ENCODE measurements around the gene OR52H1. TPM values are rescaled to one million over a fixed set of nuclear protein-coding genes. Genes with fewer than 3 reads are reported as not detected.

Gene OR52H1
- total and polyA plus RNA-seq, 2 of the 8 experiments (the other 6 are each of a cell fraction or from before 2014, with no cell fraction given): 0.09 TPM; not detected in 1

DNA sequence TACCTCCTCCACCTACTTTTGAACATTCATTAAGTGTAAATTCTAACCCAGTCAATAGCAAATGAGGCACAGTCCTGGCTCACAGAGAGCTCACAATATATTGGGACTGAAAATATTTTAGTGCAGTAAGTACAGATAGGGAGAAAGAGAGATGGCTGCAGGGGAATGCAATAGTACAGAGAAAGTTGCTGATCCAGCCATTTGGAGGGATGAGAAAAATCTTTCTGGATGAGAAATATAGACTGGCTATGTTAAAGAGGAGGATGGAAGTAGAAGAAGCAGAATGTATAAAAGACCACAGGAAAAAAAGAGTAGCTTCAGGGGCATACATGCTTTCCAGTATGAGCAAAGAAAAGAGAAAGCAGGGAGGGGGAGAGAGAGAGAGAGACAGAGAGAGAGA lies 28.8 kb upstream of the OR52H1 start:
- no peak overlapping the region for H2BK5ac ChIP-seq (ENCODE audit: low read depth, low read length)
- no peak overlapping the region for H2BK20ac ChIP-seq (ENCODE audit: low read length)
- H3K56ac ChIP-seq (replicated peaks; ENCODE audit: insufficient read length, low read depth, low read length): no peak overlapping the region
- no peak overlapping the region for H3K23ac ChIP-seq (ENCODE audit: insufficient read length)
- FAIRE-seq (no peak), DNase-seq (ENCODE audit: low read depth in 1 of 2, low spot score in 2 of 2) (no peak)
- H2BK15ac ChIP-seq (ENCODE audit: low read length): no peak overlapping the region
- no peaks in the 10 kb centered on the region for H3K27me3 ChIP-seq (replicated peaks in 1 of 4; ENCODE audit: control insufficient read depth in 3 of 4, extremely low read depth in 1 of 4, insufficient read depth in 3 of 4, low read length in 3 of 4)
- POLR2A ChIA-PET (ENCODE audit: partially characterized antibody): no interaction called here
- H3K36me3 ChIP-seq (ENCODE audit: control insufficient read depth in 2 of 4, insufficient read depth in 4 of 4, low read length in 3 of 4): no peaks in the 10 kb centered on the region
- no peak overlapping the region for H2BK12ac ChIP-seq (ENCODE audit: low read depth, low read length)
- no peak overlapping the region for H3K4me2 ChIP-seq (ENCODE audit: insufficient read depth in 1 of 2, low read depth in 2 of 2, low read length in 2 of 2)
- H3K4me3 ChIP-seq (ENCODE audit: extremely low read depth in 1 of 4, insufficient read depth in 2 of 4, low read depth in 3 of 4, low read length in 4 of 4): no peak overlapping the region
- H3K4ac ChIP-seq (replicated peaks; ENCODE audit: insufficient read length, low read depth, low read length): no peak overlapping the region
- no peak overlapping the region for H3K27ac ChIP-seq (ENCODE audit: low read depth, low read length)
- H2BK120ac ChIP-seq (replicated peaks; ENCODE audit: low read depth, low read length): no peak overlapping the region
- no peaks in the 10 kb centered on the region for H3K9me3 ChIP-seq (ENCODE audit: insufficient read depth in 2 of 2, low read depth in 1 of 2, low read length in 1 of 2)
- no peak overlapping the region for H3K18ac ChIP-seq (ENCODE audit: extremely low read depth, low read length)
- no peak overlapping the region for H2AK5ac ChIP-seq (ENCODE audit: low read depth, low read length)
- no peak overlapping the region for H4K91ac ChIP-seq (replicated peaks; ENCODE audit: insufficient read length, low read length)
- no peak overlapping the region for H2AFZ ChIP-seq (ENCODE audit: low read length)
- CTCF ChIA-PET (ENCODE audit: partially characterized antibody): interaction anchor here (0.9 kb wide), 1 partner anchor 18 kb away, joined by 3 read pairs; no protein-coding TSS in a partner anchor
- H3K14ac ChIP-seq (ENCODE audit: insufficient read length): no peak overlapping the region
- H3K79me1 ChIP-seq (ENCODE audit: low read depth, low read length): no peaks in the 10 kb centered on the region
- no peaks in the 10 kb centered on the region for H3K79me2 ChIP-seq (ENCODE audit: control insufficient read depth in 1 of 2, insufficient read depth in 2 of 2, low read length in 2 of 2)
- H3K23me2 ChIP-seq (ENCODE audit: low read depth, low read length): no peaks in the 10 kb centered on the region
- no peak overlapping the region for H3K9ac ChIP-seq (replicated peaks in 1 of 4; ENCODE audit: extremely low read depth in 1 of 4, low read depth in 3 of 4, low read length in 3 of 4)
- H4K8ac ChIP-seq (ENCODE audit: extremely low read depth, insufficient read depth, low read length): no peak overlapping the region
- no peak overlapping the region for H4K5ac ChIP-seq (ENCODE audit: insufficient read length, low read depth, low read length)
- H3K4me1 ChIP-seq (replicated peaks in 1 of 4; ENCODE audit: control insufficient read depth in 3 of 4, insufficient read depth in 4 of 4, low read length in 3 of 4): no peaks in the 10 kb centered on the region
- no peaks in the 10 kb centered on the region for H4K20me1 ChIP-seq (replicated peaks in 1 of 2; ENCODE audit: control insufficient read depth in 1 of 2, insufficient read depth in 2 of 2, low read length in 2 of 2)
- TF ChIP-seq SP4 (IDR thresholded peaks at IDR 0.05; ENCODE audit: low read length): no peak
- TF ChIP-seq NRF1 (IDR thresholded peaks at IDR 0.05; ENCODE audit: low read depth, low read length): no peak
- TF ChIP-seq EZH2 (IDR thresholded peaks at IDR 0.05; ENCODE audit: low read depth, low read length, severe bottlenecking): no peak
- TF ChIP-seq, protein P1, sequence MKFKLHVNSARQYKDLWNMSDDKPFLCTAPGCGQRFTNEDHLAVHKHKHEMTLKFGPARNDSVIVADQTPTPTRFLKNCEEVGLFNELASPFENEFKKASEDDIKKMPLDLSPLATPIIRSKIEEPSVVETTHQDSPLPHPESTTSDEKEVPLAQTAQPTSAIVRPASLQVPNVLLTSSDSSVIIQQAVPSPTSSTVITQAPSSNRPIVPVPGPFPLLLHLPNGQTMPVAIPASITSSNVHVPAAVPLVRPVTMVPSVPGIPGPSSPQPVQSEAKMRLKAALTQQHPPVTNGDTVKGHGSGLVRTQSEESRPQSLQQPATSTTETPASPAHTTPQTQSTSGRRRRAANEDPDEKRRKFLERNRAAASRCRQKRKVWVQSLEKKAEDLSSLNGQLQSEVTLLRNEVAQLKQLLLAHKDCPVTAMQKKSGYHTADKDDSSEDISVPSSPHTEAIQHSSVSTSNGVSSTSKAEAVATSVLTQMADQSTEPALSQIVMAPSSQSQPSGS (IDR thresholded peaks at IDR 0.05; ENCODE audit: low read length): no peak
- no peak for TF ChIP-seq RAD21 (IDR thresholded peaks at IDR 0.05 in 1 of 2, conservative IDR thresholded peaks at IDR 0.05 in 1 of 2; ENCODE audit: low read depth in 2 of 2, low read length in 2 of 2)
- no peak for TF ChIP-seq CHD1 (IDR thresholded peaks at IDR 0.05; ENCODE audit: low read depth, low read length)
- TF ChIP-seq TAF1 (IDR thresholded peaks at IDR 0.05; ENCODE audit: low read depth, low read length): no peak
- TF ChIP-seq, protein P2, sequence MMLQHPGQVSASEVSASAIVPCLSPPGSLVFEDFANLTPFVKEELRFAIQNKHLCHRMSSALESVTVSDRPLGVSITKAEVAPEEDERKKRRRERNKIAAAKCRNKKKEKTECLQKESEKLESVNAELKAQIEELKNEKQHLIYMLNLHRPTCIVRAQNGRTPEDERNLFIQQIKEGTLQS (IDR thresholded peaks at IDR 0.05; ENCODE audit: insufficient read depth, low read depth, low read length): no peak
- no peak for TF ChIP-seq TCF12 (IDR thresholded peaks at IDR 0.05; ENCODE audit: low read depth, low read length)
- no peak for TF ChIP-seq GABPA (IDR thresholded peaks at IDR 0.05; ENCODE audit: borderline replicate concordance, insufficient read depth, low read length)
- no peak for TF ChIP-seq FOSL1 (IDR thresholded peaks at IDR 0.05; ENCODE audit: insufficient read depth, low read depth, low read length)
- TF ChIP-seq RBBP5 (IDR thresholded peaks at IDR 0.05; ENCODE audit: borderline replicate concordance, low read depth, low read length): no peak
- TF ChIP-seq JUN (IDR thresholded peaks at IDR 0.05; ENCODE audit: low read depth, low read length): no peak
- TF ChIP-seq POLR2A (IDR thresholded peaks at IDR 0.05; ENCODE audit: control extremely low read depth in 1 of 2, low read depth in 2 of 2, low read length in 2 of 2): no peak

Measured in H1 (cell line).